Prostate gland (tissue), 2 donors: Measurements from ENCODE around the gene KASH5. TPM values are rescaled to one million over a fixed set of nuclear protein-coding genes. Genes with fewer than 3 reads are reported as not detected.

Experiments
- DNase-seq: peaks from one replicate; pipeline ENCODE4 v3.0.0-alpha.2; 2019; ENCODE audit warnings: low spot score
- H3K27ac ChIP-seq, 2 donors: fragments of 200-600 bp; sonication (generic); 2 replicates each; pipeline ENCODE4 v1.5.1; 2017 to 2019
- H3K27me3 ChIP-seq: fragments of 200-600 bp; sonication (generic); replicated peaks from 2 replicates; pipeline ENCODE4 v1.5.1; 2019; ENCODE audit not compliant: insufficient read depth
- H3K36me3 ChIP-seq, 2 donors: fragments of 200-600 bp; sonication (generic); 1 replicate in 1 of 2; 2 replicates in 1 of 2; pipeline versions ENCODE4 v1.5.1 to v1.8.1; 2017 to 2019
- H3K4me1 ChIP-seq: fragments of 200-600 bp; sonication (generic); replicated peaks from 2 replicates; pipeline ENCODE4 v1.5.1; 2019
- H3K4me3 ChIP-seq, 2 donors: fragments of 200-600 bp; sonication (generic); 2 replicates each; pipeline ENCODE4 v1.5.1; 2017 to 2019
- H3K9me3 ChIP-seq: fragments of 200-600 bp; sonication (generic); 2 replicates; pipeline ENCODE4 v1.5.1; 2017
- POLR2A ChIP-seq: fragments of 450-650 bp; IDR thresholded peaks from one replicate; pipeline ENCODE4 v1.6.1; 2016; ENCODE audit warnings: antibody characterized with exemption, mild to moderate bottlenecking
- POLR2AphosphoS5 ChIP-seq: sonication (generic); formaldehyde crosslinking; IDR thresholded peaks from one replicate; pipeline ENCODE4 v1.6.1; 2017; ENCODE audit warnings: antibody characterized with exemption
- WGBS: methylation state at CpG from one replicate; pipeline ENCODE4 v1.1.5; 2018; 5-methylcytosine and 5-hydroxymethylcytosine counted together
- intact Hi-C: fragments of 100-400 bp; cut with DNase I; formaldehyde crosslinking; loops from one replicate; pipeline ENCODE4 v1.14.2; 2022
- total RNA-seq, 2 donors: library from RNA; depleted of rRNA; stranded (reverse); fragments of >200 nt; gene quantifications; one replicate each; pipeline ENCODE4 v1.1.0, GENCODE V29; 2016
- TF ChIP-seq, protein P1 (sequence below), 4 experiments: fragments of 200-600 bp in 2 of 4; fragments of 450-650 bp in 2 of 4; sonication (generic) in 2 of 4; IDR thresholded peaks; 1 replicate in 3 of 4; 2 replicates in 1 of 4; pipeline ENCODE4 v1.5.1; 2016 to 2019; ENCODE audit warnings: antibody characterized with exemption in 4 of 4, mild to moderate bottlenecking in 2 of 4, moderate library complexity in 2 of 4

The KASH5 gene
- total RNA-seq, 2 donors from 2014 or later: 13.1 TPM; not detected in 1

DNA sequence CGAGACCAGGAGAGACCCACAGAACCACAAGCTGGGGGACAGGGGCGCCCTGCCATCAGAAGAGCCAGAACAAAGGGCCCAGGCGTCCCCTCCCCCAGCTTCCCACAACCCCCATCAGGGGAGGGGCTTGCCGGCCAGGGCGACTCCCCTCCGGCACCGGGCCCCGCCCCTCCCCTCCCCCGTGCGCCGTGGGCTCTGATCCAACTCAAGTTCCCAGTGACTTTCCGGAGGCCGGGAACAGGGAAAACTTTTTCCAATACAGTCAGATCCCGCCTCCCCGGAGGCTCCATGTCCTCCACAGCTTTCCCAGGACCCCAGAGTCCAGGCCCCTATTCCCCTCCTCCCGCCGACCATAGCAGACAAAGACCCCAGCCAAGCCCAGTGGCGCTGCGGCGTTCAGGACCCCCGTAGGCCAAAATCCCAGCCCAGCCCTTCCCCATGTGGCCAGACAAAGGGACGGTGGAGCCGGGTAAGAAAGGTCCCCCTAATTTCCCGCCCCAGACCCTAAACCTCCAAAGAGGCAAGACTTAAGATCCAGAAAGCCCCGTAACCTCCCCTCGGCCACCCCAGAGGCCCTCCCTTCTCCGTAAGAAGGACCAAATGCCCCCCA is 26.5 kb upstream of the KASH5 start:
- WGBS: 2% methylated on average over 26 of the region's 27 CpGs
- intact Hi-C loops: no loop called here
- peak; percentile 71 for TF ChIP-seq POLR2AphosphoS5
- peak; percentile 29 for TF ChIP-seq POLR2A
- TF ChIP-seq, protein P1, sequence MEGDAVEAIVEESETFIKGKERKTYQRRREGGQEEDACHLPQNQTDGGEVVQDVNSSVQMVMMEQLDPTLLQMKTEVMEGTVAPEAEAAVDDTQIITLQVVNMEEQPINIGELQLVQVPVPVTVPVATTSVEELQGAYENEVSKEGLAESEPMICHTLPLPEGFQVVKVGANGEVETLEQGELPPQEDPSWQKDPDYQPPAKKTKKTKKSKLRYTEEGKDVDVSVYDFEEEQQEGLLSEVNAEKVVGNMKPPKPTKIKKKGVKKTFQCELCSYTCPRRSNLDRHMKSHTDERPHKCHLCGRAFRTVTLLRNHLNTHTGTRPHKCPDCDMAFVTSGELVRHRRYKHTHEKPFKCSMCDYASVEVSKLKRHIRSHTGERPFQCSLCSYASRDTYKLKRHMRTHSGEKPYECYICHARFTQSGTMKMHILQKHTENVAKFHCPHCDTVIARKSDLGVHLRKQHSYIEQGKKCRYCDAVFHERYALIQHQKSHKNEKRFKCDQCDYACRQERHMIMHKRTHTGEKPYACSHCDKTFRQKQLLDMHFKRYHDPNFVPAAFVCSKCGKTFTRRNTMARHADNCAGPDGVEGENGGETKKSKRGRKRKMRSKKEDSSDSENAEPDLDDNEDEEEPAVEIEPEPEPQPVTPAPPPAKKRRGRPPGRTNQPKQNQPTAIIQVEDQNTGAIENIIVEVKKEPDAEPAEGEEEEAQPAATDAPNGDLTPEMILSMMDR (IDR thresholded peaks at IDR 0.05): no peak
- Histone ChIP-seq H3K36me3 (no peaks in the 10 kb centered on the region), H3K9me3 (no peaks in the 10 kb centered on the region), H3K4me1 (no peaks in the 10 kb centered on the region), H3K27ac (peak overlapping the region; percentile 88 to 90), H3K4me3 (peak overlapping the region; percentile 66), H3K27me3 (no peaks in the 10 kb centered on the region)
- peak; percentile 63 for DNase-seq

DNA sequence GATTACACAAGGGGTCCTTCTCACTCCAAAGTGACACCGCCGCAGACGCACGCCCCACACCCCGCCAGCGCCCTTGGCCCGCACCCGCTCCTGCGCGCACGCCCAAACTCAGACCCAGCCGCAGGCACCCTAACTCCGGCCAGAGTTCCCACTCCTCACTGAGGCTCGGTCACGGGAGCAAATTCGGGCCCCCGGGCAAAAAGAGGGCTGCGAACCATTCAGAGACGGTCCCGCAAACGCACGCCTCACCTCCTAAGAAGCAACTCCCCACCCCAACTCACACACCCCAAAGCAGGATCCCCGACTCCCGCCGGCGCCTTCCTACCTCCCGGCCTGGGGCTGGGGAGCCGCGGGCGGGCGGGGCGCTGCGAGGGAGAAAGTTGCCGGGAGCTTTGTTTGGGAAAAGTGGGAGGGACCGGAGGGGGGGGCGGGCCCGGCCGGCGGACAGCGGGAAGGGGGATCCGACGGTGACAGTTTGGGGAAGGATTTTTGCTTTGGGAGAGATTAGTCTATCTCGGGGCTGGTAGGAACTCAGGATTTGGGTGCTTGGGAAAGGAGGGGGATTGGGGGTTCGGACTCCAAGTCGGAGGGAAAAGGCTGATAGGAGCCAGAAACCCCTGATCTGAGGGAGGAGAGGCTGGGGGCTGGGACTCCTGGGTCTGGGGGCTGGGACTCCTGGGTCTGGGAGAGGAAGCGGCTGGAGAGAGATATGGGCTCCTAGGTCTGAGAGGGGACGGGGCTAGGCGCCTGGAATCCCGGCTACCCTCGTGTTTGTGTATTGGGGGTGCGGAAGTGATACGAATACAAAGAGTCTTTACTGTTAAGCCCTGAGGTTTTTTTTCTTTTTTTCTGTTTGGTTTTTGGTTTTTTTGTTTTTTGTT is 25.8 kb upstream of the KASH5 start, which contains the start of gene TEAD2:
TSS of gene TEAD2 (minus strand) at position 369 of the 881 bp plus-strand sequence. CDS start 2,341 bp downstream, outside the sequence.
- 1% methylated on average over 52 of the region's 52 CpGs for WGBS
- H3K4me1 ChIP-seq: no peaks in the 10 kb centered on the region
- no peaks in the 10 kb centered on the region for H3K9me3 ChIP-seq
- H3K36me3 ChIP-seq: no peaks in the 10 kb centered on the region
- intact Hi-C loops: no loop called here
- peak within 1 kb of the TSS; percentile 66 for H3K4me3 ChIP-seq
- no peaks in the 10 kb centered on the region for H3K27me3 ChIP-seq
- peak within 1 kb of the TSS; percentile 88 to 90 for H3K27ac ChIP-seq
- DNase-seq: peak; percentile 55
- TF ChIP-seq, protein P1 (IDR thresholded peaks at IDR 0.05): no peak
- TF ChIP-seq POLR2AphosphoS5: peak; percentile 61
- TF ChIP-seq POLR2A: peak; percentile 65

DNA sequence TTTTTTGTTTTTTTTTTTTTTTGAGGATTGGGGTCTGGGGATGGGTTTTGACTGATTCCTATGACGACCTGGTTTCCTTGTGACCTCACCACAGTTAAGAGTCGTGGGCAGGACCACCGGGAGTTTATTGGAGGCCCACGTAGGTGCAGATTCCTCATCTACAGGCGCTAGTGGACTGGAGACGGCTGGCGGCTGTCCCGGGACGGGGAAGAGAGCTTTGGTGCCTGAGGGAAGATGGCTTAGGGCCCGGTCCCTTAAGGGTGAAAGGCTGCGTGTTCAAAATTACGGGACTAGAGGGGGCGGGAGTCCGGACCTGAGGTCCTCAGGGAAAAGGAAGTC is 25.2 kb upstream of the KASH5 start:
- peak; percentile 19 for DNase-seq
- no peaks in the 10 kb centered on the region for H3K4me1 ChIP-seq
- H3K4me3 ChIP-seq: peak overlapping the region; percentile 16 to 66
- no peaks in the 10 kb centered on the region for H3K9me3 ChIP-seq
- H3K27me3 ChIP-seq: no peaks in the 10 kb centered on the region
- peak overlapping the region; percentile 88 to 90 for H3K27ac ChIP-seq
- H3K36me3 ChIP-seq: no peaks in the 10 kb centered on the region
- intact Hi-C loops: no loop called here
- TF ChIP-seq POLR2A (no peak), POLR2AphosphoS5 (no peak)
- TF ChIP-seq, protein P1 (IDR thresholded peaks at IDR 0.05): no peak
- WGBS: under 1% methylated on average over 14 of the region's 14 CpGs

DNA sequence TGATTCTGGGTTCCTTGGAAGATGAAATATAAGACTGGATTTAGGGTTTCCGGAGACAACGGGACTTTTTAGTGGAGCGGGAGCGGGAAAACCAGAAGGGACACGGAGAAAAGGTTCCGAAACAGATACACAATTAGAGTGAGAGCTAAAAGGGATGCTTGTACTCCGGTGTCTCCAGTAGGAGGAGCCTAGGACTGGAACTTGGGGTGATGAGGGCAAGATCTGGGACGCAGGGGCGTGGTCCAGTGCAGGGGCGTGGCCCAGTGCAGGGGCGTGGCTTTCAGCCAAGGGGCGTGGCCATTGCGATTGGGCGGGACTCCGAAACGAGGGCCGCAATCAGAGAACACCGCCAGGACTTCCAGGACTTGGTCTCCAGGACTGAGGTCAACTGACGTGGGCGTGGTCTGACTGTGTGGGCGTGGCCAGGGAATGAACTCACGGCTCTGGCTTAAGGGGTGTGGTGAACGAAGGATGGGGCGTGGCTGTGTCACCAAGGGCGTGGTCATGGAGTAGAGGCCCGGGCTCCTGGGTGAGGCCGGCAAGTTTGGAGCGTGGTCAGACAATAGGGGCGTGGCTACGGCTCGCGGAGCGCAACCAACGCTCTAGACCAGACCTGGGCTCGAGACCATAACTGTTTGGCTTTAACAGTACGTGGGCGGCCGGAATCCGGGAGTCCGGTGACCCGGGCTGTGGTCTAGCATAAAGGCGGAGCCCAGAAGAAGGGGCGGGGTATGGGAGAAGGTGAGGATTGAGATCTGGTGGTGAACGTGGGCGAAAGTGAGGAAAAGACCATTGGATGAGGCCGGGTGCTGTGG is 24.6 kb upstream of the KASH5 start, which contains the start of gene DKKL1:
TSS of gene DKKL1 (plus strand) at position 610 of the 815 bp plus-strand sequence. CDS start at position 732, 122 bp downstream.
- peak; percentile 83 for TF ChIP-seq POLR2AphosphoS5
- peak; percentile 79 for TF ChIP-seq POLR2A
- TF ChIP-seq, protein P1 (IDR thresholded peaks at IDR 0.05): peak in 2 of 4 experiments; percentile 31
- no peaks in the 10 kb centered on the region for H3K27me3 ChIP-seq
- no peaks in the 10 kb centered on the region for H3K9me3 ChIP-seq
- H3K36me3 ChIP-seq: no peaks in the 10 kb centered on the region
- intact Hi-C loops: no loop called here
- peak within 1 kb of the TSS; percentile 88 to 90 for H3K27ac ChIP-seq
- peak within 1 kb of the TSS; percentile 66 for H3K4me3 ChIP-seq
- DNase-seq: peak; percentile 92
- 2% methylated on average over 46 of the region's 46 CpGs for WGBS
- no peaks in the 10 kb centered on the region for H3K4me1 ChIP-seq
